Measurements from ENCODE around the gene AHCY. TPM values are rescaled to one million over a fixed set of nuclear protein-coding genes. Genes with fewer than 3 reads are reported as not detected.
A peak's percentile ranks its signal among the peaks of the same experiment; 100 is the strongest.
"Not testable (repeated sequence)": the region's sequence is repeated elsewhere in the genome, so short reads cannot be mapped to it uniquely, and the experiment has no call there.

The AHCY gene
- total RNA-seq, 1 donor from 2014 or later, result 77.9 TPM

- CTCF ChIA-PET, result no interaction called here
Observed at GRCh38 chr20:34271956-34272355, 31.2 kb downstream of the AHCY start.

DNA sequence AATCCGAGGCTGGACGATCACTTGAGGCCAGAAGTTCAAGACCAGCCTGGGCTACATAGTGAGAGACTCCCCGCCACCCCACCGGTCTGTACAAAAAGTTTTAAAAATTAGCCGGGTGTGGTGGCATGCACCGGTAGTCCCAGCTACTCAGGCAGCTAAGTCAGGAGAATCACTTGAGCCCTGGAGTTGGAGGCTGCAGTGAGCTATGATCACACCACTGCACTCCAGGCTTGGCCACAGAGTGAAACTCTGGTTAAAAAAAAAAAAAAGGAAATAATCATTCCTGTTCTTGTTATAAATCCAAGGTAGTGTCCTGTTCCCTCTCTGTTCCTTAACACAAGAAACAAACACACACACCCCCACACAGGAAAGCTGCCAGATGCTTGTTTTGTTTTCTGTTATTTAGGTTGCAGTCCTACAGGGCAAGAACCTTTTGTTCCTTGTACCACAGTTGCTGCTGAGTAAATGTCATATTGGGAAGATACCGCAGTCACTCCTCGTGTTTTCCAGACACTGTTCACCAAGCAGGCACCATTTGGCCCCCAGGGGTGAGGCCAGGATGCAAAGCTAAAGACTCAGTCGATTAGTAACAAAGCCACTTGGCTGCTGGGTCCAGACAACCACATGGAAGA is 33.0 kb downstream of the AHCY start:
- H3K36me3 Mint-ChIP-seq (ENCODE audit: low read depth), result peaks cover 15% of the 10 kb centered on the region
- intact Hi-C loops (cut with micrococcal nuclease), result no loop called here
- no peak overlapping the region for H3K27ac Mint-ChIP-seq
- H3K4me3 Mint-ChIP-seq, result no peak overlapping the region
- H3K27me3 Mint-ChIP-seq, result peaks cover 3% of the 10 kb centered on the region
- no peak for DNase-seq
- no peak for ATAC-seq (ENCODE audit: low read depth)
- ChIA-PET POLR2A (interaction anchor here (0.6 to 0.7 kb wide), 3 partner anchors 21 to 233 kb away, joined by 3 to 9 read pairs (median 6); no protein-coding TSS in a partner anchor), CTCF (interaction anchor here (0.7 kb wide), 1 partner anchor 31 kb away, joined by 3 read pairs; no protein-coding TSS in a partner anchor)
- peaks cover 6% of the 10 kb centered on the region for H3K4me1 Mint-ChIP-seq
- H3K9me3 Mint-ChIP-seq, result no peaks in the 10 kb centered on the region
- TF ChIP-seq, protein P1, sequence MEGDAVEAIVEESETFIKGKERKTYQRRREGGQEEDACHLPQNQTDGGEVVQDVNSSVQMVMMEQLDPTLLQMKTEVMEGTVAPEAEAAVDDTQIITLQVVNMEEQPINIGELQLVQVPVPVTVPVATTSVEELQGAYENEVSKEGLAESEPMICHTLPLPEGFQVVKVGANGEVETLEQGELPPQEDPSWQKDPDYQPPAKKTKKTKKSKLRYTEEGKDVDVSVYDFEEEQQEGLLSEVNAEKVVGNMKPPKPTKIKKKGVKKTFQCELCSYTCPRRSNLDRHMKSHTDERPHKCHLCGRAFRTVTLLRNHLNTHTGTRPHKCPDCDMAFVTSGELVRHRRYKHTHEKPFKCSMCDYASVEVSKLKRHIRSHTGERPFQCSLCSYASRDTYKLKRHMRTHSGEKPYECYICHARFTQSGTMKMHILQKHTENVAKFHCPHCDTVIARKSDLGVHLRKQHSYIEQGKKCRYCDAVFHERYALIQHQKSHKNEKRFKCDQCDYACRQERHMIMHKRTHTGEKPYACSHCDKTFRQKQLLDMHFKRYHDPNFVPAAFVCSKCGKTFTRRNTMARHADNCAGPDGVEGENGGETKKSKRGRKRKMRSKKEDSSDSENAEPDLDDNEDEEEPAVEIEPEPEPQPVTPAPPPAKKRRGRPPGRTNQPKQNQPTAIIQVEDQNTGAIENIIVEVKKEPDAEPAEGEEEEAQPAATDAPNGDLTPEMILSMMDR (IDR thresholded peaks at IDR 0.05), result no peak

More at GRCh38 chr20:34271956-34272355, 31.2 kb downstream of the AHCY start:
- intact Hi-C loops (cut with micrococcal nuclease), result no loop called here
- ATAC-seq (ENCODE audit: low read depth) (no peak), DNase-seq (no peak)
- H3K4me3 Mint-ChIP-seq, result no peak overlapping the region
- TF ChIP-seq, protein P1 (IDR thresholded peaks at IDR 0.05), result no peak
- peaks cover 6% of the 10 kb centered on the region for H3K4me1 Mint-ChIP-seq
- H3K27me3 Mint-ChIP-seq, result peaks cover 3% of the 10 kb centered on the region
- H3K27ac Mint-ChIP-seq, result no peak overlapping the region
- peaks cover 24% of the 10 kb centered on the region for H3K36me3 Mint-ChIP-seq (ENCODE audit: low read depth)
- no peaks in the 10 kb centered on the region for H3K9me3 Mint-ChIP-seq
- POLR2A ChIA-PET, result no interaction called here

DNA sequence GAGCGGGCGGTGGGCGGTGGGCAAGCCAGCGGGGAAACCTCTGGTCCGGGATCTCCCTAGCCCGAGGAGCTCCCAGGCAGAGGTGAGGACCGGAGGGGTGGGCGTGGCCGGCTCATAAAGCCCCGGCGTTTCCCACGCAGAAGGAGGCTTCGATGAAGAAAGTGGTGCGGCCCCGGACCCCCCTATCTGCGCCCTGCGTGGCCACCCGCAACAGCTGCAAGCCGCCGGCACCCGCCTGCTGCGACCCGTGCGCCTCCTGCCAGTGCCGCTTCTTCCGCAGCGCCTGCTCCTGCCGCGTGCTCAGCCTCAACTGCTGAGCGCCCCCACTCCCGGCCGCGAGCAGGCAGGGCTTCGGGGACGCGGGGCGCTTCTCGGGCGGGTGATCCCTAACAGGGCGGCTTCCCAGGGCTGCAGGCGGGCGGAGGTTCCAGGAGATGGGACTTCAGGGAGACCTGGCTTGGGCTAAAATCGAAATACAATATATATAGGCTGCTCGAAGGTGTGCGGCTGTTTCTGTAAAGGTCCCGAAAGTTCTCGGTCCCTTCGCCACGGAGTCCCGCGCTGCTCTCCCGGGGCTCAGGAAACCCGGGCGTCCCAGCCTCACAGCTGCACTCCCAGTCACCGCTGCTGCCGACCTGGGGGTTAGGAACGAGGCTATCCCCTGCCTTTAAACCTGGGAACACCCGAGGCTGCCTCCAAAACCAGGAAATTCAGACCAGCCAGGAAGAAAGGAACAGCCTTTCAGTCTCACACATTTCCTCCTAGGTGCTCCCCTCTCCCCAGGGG is 34.1 kb downstream of the AHCY start:
- ChIA-PET CTCF (interaction anchor here (0.7 kb wide), 1 partner anchor 30 kb away, joined by 3 read pairs; no protein-coding TSS in a partner anchor), POLR2A (interaction anchor here (0.7 kb wide), 1 partner anchor 33 kb away, joined by 9 read pairs; no protein-coding TSS in a partner anchor)
- H3K4me1 Mint-ChIP-seq, result peaks cover 6% of the 10 kb centered on the region
- peaks cover 3% of the 10 kb centered on the region for H3K27me3 Mint-ChIP-seq
- ATAC-seq (ENCODE audit: low read depth) (peak; percentile 56), DNase-seq (peak; percentile 25)
- peak overlapping the region; percentile 62 for H3K4me3 Mint-ChIP-seq
- intact Hi-C loops (cut with micrococcal nuclease), result no loop called here
- TF ChIP-seq, protein P1 (IDR thresholded peaks at IDR 0.05), result no peak
- H3K36me3 Mint-ChIP-seq (ENCODE audit: low read depth), result peaks cover 11% of the 10 kb centered on the region
- H3K9me3 Mint-ChIP-seq, result no peaks in the 10 kb centered on the region
- H3K27ac Mint-ChIP-seq, result no peak overlapping the region

DNA sequence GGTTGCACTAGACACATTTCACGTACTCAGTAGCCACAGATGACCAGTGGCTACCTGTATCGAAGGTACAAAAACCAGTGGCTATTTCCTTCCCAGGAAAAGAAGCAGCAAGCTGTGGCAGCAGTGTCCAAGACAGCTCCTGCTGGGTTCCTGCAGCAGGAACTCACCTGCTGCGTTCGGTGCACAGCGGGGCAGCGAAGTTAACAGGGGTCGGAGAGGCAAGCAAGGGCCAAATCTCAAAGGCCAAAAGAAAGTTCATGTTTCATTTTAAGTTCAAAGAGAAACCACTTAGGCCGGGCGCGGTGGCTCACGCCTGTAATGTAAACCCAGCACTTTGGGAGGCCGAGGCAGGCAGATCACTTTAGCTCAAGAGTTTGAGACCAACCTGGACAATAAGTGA is 35.0 kb downstream of the AHCY start:
- DNase-seq (no peak), ATAC-seq (ENCODE audit: low read depth) (no peak)
- Mint-ChIP-seq H3K36me3 (ENCODE audit: low read depth) (peaks cover 2% of the 10 kb centered on the region), H3K27ac (no peak overlapping the region), H3K27me3 (peaks cover 3% of the 10 kb centered on the region), H3K4me1 (peaks cover 6% of the 10 kb centered on the region), H3K9me3 (no peaks in the 10 kb centered on the region), H3K4me3 (no peak overlapping the region)
- CTCF ChIA-PET, result no interaction called here
- TF ChIP-seq, protein P1 (IDR thresholded peaks at IDR 0.05), result no peak
- intact Hi-C loops (cut with micrococcal nuclease), result no loop called here
- POLR2A ChIA-PET, result no interaction called here

DNA sequence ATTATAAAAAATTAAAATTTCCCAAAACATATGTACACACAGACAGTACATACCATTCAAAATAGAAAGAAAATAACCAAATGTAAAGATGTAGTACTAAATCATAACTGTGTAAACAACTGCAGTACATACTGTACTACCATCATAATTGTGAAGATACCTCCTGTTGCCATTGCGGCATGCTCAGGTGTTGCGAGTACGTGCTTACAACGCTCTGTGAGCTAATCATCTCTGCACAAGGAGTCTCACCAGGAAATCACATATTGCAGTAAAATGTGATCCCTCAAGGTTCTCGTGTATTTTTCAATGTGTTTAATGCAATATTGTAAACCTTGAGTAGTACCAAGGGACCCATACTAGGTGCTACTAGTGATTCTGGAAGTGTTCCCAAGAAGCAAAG is 39.0 kb downstream of the AHCY start:
- peaks cover 7% of the 10 kb centered on the region for H3K4me1 Mint-ChIP-seq
- ChIA-PET CTCF (no interaction called here), POLR2A (no interaction called here)
- peaks cover 3% of the 10 kb centered on the region for H3K27me3 Mint-ChIP-seq
- no peak overlapping the region for H3K4me3 Mint-ChIP-seq
- intact Hi-C loops (cut with micrococcal nuclease), result no loop called here
- no peaks in the 10 kb centered on the region for H3K9me3 Mint-ChIP-seq
- TF ChIP-seq, protein P1 (IDR thresholded peaks at IDR 0.05), result no peak
- no peak overlapping the region for H3K27ac Mint-ChIP-seq
- DNase-seq (no peak), ATAC-seq (ENCODE audit: low read depth) (no peak)
- no peaks in the 10 kb centered on the region for H3K36me3 Mint-ChIP-seq (ENCODE audit: low read depth)

- POLR2A ChIA-PET; H3K4me1 Mint-ChIP-seq; H3K27me3 Mint-ChIP-seq; H3K36me3 Mint-ChIP-seq (ENCODE audit: low read depth); intact Hi-C loops (cut with micrococcal nuclease); H3K9me3 Mint-ChIP-seq; DNase-seq; H3K27ac Mint-ChIP-seq; H3K4me3 Mint-ChIP-seq; ATAC-seq (ENCODE audit: low read depth); CTCF ChIA-PET: not testable (repeated sequence)
Observed at GRCh38 chr20:34263468-34263867, 39.7 kb downstream of the AHCY start.
